ENCODE results near the gene TSHZ1.

TSHZ1 gene

DNA sequence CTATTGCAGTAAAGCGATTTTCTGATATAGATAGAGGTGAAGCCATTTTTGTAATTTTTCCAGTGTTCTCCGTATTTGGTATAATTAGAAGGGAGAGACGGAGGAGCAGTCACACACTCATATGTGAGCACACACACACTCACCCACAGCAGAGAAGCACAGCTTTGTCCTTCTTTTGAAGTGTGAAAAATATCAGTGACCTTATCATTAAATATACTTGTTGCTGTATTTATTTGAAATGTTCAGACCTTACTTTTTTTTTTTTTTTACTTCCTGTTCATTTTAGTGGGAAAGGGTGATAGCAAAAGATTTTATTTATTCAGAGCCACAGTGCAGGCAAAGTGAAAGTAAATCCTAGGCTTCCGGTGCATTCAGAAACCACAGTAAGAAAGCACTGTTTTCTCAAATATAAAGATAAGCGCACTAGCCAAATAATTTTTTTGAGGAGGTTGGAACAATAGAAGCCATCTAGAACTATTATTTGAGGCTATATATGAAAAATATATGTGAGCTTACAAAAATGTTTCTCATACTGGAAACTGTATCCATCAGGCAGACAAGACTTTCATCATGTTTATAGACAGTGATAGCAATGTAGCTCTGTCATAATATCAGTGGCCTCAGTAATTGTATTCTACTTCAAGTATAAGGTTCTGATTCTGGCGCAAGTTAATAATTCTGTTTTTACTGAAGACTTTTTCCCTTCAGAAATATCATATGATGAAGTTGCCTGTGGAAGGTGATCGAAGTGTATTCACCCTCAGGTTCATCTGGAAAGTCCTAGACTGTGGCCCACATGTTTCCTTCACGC, 37.2 kb downstream of the TSHZ1 start:
- Histone ChIP-seq H3K9me3 (ENCODE audit: severe bottlenecking) (no peaks in the 10 kb centered on the region), H3K27ac (no peak overlapping the region), H3K27me3 (ENCODE audit: insufficient read depth, low read depth, severe bottlenecking) (no peaks in the 10 kb centered on the region), H3K36me3 (no peaks in the 10 kb centered on the region), H3K4me3 (ENCODE audit: low read depth, low read length) (no peak overlapping the region)
- TF ChIP-seq, protein P1, sequence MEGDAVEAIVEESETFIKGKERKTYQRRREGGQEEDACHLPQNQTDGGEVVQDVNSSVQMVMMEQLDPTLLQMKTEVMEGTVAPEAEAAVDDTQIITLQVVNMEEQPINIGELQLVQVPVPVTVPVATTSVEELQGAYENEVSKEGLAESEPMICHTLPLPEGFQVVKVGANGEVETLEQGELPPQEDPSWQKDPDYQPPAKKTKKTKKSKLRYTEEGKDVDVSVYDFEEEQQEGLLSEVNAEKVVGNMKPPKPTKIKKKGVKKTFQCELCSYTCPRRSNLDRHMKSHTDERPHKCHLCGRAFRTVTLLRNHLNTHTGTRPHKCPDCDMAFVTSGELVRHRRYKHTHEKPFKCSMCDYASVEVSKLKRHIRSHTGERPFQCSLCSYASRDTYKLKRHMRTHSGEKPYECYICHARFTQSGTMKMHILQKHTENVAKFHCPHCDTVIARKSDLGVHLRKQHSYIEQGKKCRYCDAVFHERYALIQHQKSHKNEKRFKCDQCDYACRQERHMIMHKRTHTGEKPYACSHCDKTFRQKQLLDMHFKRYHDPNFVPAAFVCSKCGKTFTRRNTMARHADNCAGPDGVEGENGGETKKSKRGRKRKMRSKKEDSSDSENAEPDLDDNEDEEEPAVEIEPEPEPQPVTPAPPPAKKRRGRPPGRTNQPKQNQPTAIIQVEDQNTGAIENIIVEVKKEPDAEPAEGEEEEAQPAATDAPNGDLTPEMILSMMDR (IDR thresholded peaks at IDR 0.05; ENCODE audit: low read depth, low read length) = no peak
- DNase-seq = no peak

DNA sequence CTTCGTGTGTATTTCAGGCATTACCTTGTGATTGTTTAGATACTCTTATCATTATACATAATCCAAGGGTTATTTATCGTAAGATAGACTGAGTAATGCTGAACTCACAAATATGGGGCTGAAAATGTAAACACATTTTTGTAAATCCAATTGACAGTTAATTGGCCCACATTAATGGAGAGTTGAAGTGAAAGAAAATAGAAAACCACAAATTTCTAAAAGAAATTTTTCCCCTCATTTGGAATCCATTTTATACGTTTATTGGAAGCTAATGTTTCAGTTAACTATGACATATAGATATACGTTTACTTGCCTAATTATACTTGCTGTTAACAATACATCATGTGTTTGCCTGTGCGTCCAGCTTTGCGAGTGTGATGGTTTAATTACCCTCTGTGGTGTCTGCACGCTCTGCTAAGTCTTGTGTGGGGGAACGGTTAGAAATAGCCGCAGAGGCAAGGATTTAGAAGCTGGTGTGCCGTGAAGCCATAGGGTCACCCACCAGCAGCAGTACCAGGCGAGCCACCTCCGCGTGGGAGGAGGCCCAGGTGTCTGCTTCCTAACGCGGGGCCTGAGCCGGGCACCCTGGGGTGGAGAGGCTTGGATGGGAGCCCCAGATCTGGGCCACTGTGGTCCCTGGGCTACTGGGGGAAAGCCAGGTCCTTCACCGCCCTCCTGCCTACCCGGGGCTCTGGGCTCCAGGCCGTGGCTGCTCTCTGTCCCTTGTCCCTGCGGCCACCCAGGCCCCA, 38.0 kb downstream of the TSHZ1 start:
- TF ChIP-seq, protein P1 (IDR thresholded peaks at IDR 0.05; ENCODE audit: low read depth, low read length) = no peak
- Histone ChIP-seq H3K27me3 (ENCODE audit: insufficient read depth, low read depth, severe bottlenecking) (no peaks in the 10 kb centered on the region), H3K4me3 (ENCODE audit: low read depth, low read length) (no peak overlapping the region), H3K27ac (no peak overlapping the region), H3K9me3 (ENCODE audit: severe bottlenecking) (no peaks in the 10 kb centered on the region), H3K36me3 (no peaks in the 10 kb centered on the region)
- DNase-seq = no peak

DNA sequence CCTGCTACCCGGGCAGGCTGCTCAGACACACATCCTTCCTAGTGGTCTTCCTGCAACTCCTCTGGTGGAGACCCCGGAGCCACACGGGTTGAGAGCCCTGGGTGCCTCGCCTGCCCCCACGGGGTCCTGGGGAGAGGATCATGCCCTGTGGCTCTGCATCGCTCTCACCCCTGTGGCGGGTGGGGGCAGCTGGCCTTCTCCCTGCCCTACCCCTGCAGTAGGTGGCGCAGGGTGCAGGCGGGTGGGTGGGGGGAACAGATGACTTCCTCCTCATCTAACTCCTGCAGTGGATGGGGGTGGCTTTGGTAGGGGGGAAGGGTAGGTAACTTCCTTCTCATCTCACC, 38.5 kb downstream of the TSHZ1 start:
- H3K27ac ChIP-seq = no peak overlapping the region
- H3K4me3 ChIP-seq (ENCODE audit: low read depth, low read length) = no peak overlapping the region
- H3K9me3 ChIP-seq (ENCODE audit: severe bottlenecking) = no peaks in the 10 kb centered on the region
- no peaks in the 10 kb centered on the region for H3K36me3 ChIP-seq
- H3K27me3 ChIP-seq (ENCODE audit: insufficient read depth, low read depth, severe bottlenecking) = no peaks in the 10 kb centered on the region
- TF ChIP-seq, protein P1 (IDR thresholded peaks at IDR 0.05; ENCODE audit: low read depth, low read length) = no peak
- DNase-seq = no peak

DNA sequence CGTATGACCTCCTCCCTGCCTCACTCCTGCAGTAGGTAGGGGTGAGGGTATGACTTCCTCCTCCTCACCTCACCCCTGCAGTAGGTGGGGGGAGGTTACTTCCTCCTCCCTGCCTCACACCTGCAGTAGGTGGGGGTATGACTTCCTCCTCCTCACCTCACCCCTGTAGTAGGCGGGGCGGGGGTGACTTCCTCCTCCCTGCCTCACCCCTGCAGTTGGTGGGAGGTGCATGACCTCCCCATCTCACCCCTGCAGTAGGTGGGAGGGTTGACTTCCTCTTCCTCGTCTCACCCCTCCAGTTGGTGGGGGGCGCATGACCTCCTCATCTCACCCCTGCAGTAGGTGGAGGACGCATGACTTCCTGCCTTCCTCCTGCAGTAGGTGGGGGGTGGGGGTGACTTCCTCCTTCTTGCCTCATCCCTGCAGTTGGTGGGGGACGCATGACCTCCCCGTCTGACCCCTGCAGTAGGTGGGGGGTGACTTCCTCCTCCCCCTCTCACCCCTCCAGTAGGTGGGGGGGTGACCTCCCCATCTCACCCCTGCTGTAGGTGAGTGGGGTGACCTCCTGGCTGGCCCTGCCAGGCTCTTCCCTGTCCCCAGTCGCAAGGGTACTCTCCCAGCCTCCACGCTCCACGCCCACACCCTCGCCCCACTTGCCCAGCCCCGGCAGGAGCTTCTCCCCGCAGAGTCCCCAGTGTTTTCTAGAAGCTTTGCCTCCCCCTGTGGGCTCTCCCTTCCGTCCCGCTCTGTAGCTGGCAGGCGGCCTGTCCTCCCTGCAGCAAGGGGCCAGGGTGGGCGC, 39.3 kb downstream of the TSHZ1 start:
- Histone ChIP-seq H3K27me3 (ENCODE audit: insufficient read depth, low read depth, severe bottlenecking) (no peaks in the 10 kb centered on the region), H3K27ac (no peak overlapping the region), H3K36me3 (no peaks in the 10 kb centered on the region), H3K4me3 (ENCODE audit: low read depth, low read length) (no peak overlapping the region), H3K9me3 (ENCODE audit: severe bottlenecking) (no peaks in the 10 kb centered on the region)
- TF ChIP-seq, protein P1 (IDR thresholded peaks at IDR 0.05; ENCODE audit: low read depth, low read length) = no peak
- no peak for DNase-seq

DNA sequence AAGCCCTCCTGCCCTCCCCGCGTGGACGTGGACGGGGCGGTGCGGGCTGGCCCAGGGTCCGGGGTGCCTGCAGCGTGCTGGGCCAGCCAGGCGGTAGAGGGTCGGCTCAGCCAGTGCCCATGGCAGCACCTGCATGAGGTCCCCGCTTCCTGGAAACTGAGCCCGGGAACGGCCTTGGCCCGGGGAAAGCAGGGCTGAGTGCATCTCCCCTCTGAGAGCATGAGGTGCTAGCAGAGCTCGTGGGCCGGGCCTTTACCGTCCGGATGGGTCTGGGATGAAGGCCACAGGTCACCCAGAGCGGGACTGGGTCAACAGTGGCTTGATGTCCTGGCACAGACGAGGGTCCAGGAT, 39.8 kb downstream of the TSHZ1 start:
- Histone ChIP-seq H3K27ac (no peak overlapping the region), H3K4me3 (ENCODE audit: low read depth, low read length) (no peak overlapping the region), H3K36me3 (no peaks in the 10 kb centered on the region), H3K9me3 (ENCODE audit: severe bottlenecking) (no peaks in the 10 kb centered on the region), H3K27me3 (ENCODE audit: insufficient read depth, low read depth, severe bottlenecking) (no peaks in the 10 kb centered on the region)
- no peak for DNase-seq
- TF ChIP-seq, protein P1 (IDR thresholded peaks at IDR 0.05; ENCODE audit: low read depth, low read length) = no peak

Measured in WERI-Rb-1 (cell line).